GM12878 (cell line): ENCODE data around the gene NR1H4. TPM values are rescaled to one million over a fixed set of nuclear protein-coding genes. Genes with fewer than 3 reads are reported as not detected.

ENCODE experiments used
- ATAC-seq: fragments of 200-7000 bp; cut with Tn5 transposase; 3 replicates; pipeline ENCODE4 v1.9.1; 2020; ENCODE audit warnings: mild to moderate bottlenecking, moderate library complexity
- BruUV-seq: library from RNA; stranded (reverse); fragments of 400-500 nt; replicated peaks from 2 replicates; lab custom pipeline; 2021; lab: Mats Ljungman, UMichigan
- CTCF ChIA-PET: fragments of 300-600 bp; sonication (Branson Sonifier 250); formaldehyde crosslinking; extraction: SDS; loops from one replicate; lab custom pipeline; 2021; ENCODE audit warnings: inconsistent platforms; lab: Yijun Ruan, JAX
- POLR2A ChIA-PET: fragments of 350-600 bp; formaldehyde crosslinking; extraction: SDS; loops from one replicate; lab custom pipeline; 2021; ENCODE audit warnings: inconsistent platforms; lab: Charles Lee
- RAD21 ChIA-PET: fragments of 300-600 bp; sonication (Branson Sonifier 250); formaldehyde crosslinking; loops from one replicate; lab custom pipeline; 2023; ENCODE audit warnings: antibody characterized with exemption; ENCODE audit not compliant: unreplicated experiment; lab: Charles Lee
- SMC1A ChIA-PET: fragments of 300-600 bp; sonication (Branson Sonifier 250); formaldehyde crosslinking; loops from one replicate; lab custom pipeline; 2023; ENCODE audit not compliant: unreplicated experiment, uncharacterized antibody; lab: Charles Lee
- DNase-seq: peaks from one replicate; pipeline ENCODE4 v3.0.0-alpha.2; 2011; ENCODE audit warnings: low read depth, low spot score
- FAIRE-seq: peaks from 3 replicates; lab custom pipeline; 2011; peaks lifted over from hg19 to GRCh38; lab: Jason Lieb, UNC
- H2AFZ ChIP-seq: 2 replicates; pipeline ENCODE4 v1.6.0; 2011; ENCODE audit warnings: low read depth, low read length, control low read depth; ENCODE audit not compliant: control insufficient read depth
- H3K27ac ChIP-seq: 2 replicates; pipeline ENCODE4 v1.5.1; 2011; ENCODE audit warnings: control low read depth; ENCODE audit not compliant: control insufficient read depth, insufficient read depth
- H3K27me3 ChIP-seq, 2 experiments: replicated peaks in 1 of 2; 2 replicates each; pipeline versions ENCODE4 v1.6.0 to v1.6.1; 2011; ENCODE audit warnings: low read length in 1 of 2; ENCODE audit not compliant: control insufficient read depth in 2 of 2, insufficient read depth in 2 of 2
- H3K36me3 ChIP-seq, 2 experiments: 2 replicates each; pipeline ENCODE4 v1.5.1; 2011; ENCODE audit warnings: low read length in 1 of 2; ENCODE audit not compliant: control insufficient read depth in 2 of 2, insufficient read depth in 2 of 2
- H3K4me1 ChIP-seq: 2 replicates; pipeline ENCODE4 v1.6.1; 2011; ENCODE audit warnings: mild to moderate bottlenecking, low read length, moderate library complexity, mixed read lengths; ENCODE audit not compliant: control insufficient read depth, insufficient read depth
- H3K4me2 ChIP-seq: 2 replicates; pipeline ENCODE4 v1.6.0; 2011; ENCODE audit warnings: control low read depth; ENCODE audit not compliant: control insufficient read depth, insufficient read depth
- H3K4me3 ChIP-seq: fragments of 200-600 bp; sonication (generic); 2 replicates; pipeline ENCODE4 v1.5.1; 2016
- H3K79me2 ChIP-seq: 2 replicates; pipeline ENCODE4 v1.6.0; 2011; ENCODE audit warnings: low read length; ENCODE audit not compliant: control insufficient read depth, insufficient read depth
- H3K9ac ChIP-seq: 2 replicates; pipeline ENCODE4 v1.8.0; 2011; ENCODE audit warnings: low read length, control low read depth, mixed read lengths; ENCODE audit not compliant: control insufficient read depth, insufficient read depth
- H3K9me3 ChIP-seq: replicated peaks from 3 replicates; pipeline ENCODE4 v1.5.1; 2011; ENCODE audit warnings: mild to moderate bottlenecking, low read length; ENCODE audit not compliant: control insufficient read depth, insufficient read depth
- H4K20me1 ChIP-seq: 2 replicates; pipeline ENCODE4 v1.6.0; 2011; ENCODE audit not compliant: control insufficient read depth, insufficient read depth
- BMI1 ChIP-seq: fragments of 450-650 bp; IDR thresholded peaks from 2 replicates; pipeline ENCODE4 v1.6.1; 2016; ENCODE audit warnings: mild to moderate bottlenecking, moderate library complexity, borderline replicate concordance
- CBX3 ChIP-seq: fragments of 200-600 bp; sonication (generic); IDR thresholded peaks from 2 replicates; pipeline ENCODE4 v1.6.1; 2016; ENCODE audit warnings: low read depth, borderline replicate concordance
- DPF2 ChIP-seq: fragments of 450-650 bp; IDR thresholded peaks from 2 replicates; pipeline ENCODE4 v1.6.1; 2017; ENCODE audit warnings: mild to moderate bottlenecking
- HCFC1 ChIP-seq: fragments of 150-350 bp; IDR thresholded peaks from 2 replicates; pipeline ENCODE4 v1.6.1; 2014; ENCODE audit warnings: low read length
- IRF4 ChIP-seq: IDR thresholded peaks from 2 replicates; pipeline ENCODE4 v1.6.1; 2011; ENCODE audit warnings: low read depth, low read length
- NR2C2 ChIP-seq: IDR thresholded peaks from 2 replicates; pipeline ENCODE4 v1.6.1; 2011; ENCODE audit warnings: borderline replicate concordance, low read depth; ENCODE audit not compliant: control insufficient read depth, insufficient read length
- RELB ChIP-seq: fragments of 450-650 bp; IDR thresholded peaks from 2 replicates; pipeline ENCODE4 v1.6.1; 2017; ENCODE audit warnings: low read depth, mild to moderate bottlenecking, moderate library complexity
- SP1 ChIP-seq: IDR thresholded peaks from one replicate; pipeline ENCODE4 v1.6.1; 2011; ENCODE audit warnings: low read depth, low read length
- SREBF2 ChIP-seq: IDR thresholded peaks from 2 replicates; pipeline ENCODE4 v1.6.1; 2012; ENCODE audit warnings: mild to moderate bottlenecking, low read length
- ZNF592 ChIP-seq: fragments of 450-650 bp; IDR thresholded peaks from 2 replicates; pipeline ENCODE4 v1.6.1; 2017; ENCODE audit warnings: mild to moderate bottlenecking, moderate library complexity
- ZSCAN29 ChIP-seq: fragments of 450-650 bp; IDR thresholded peaks from 2 replicates; pipeline ENCODE4 v1.6.1; 2017; ENCODE audit warnings: mild to moderate bottlenecking, moderate library complexity
- ZZZ3 ChIP-seq: IDR thresholded peaks from 2 replicates; pipeline ENCODE4 v1.6.1; 2011; ENCODE audit warnings: low read depth; ENCODE audit not compliant: control insufficient read depth, insufficient read length
- WGBS: methylation state at CpG from one replicate; pipeline ENCODE4 v1.1.6; 2016; ENCODE audit warnings: low lambda C conversion rate; ENCODE audit not compliant: insufficient replicate concordance, insufficient coverage; ENCODE audit errors: missing lambda C conversion rate; 5-methylcytosine and 5-hydroxymethylcytosine counted together
- in situ Hi-C: fragments of 300-500 bp; cut with MboI; formaldehyde crosslinking; loops from 9 replicates; pipeline ENCODE4 v1.14.3; 2018; ENCODE audit warnings: mixed read lengths
- intact Hi-C: fragments of 100-400 bp; cut with micrococcal nuclease; formaldehyde crosslinking; loops from one replicate; pipeline ENCODE4 v1.14.2; 2022; ENCODE audit not compliant: unreplicated experiment
- polyA plus RNA-seq, 11 experiments: library from polyadenylated mRNA; depleted of rRNA in 4 of 11; unstranded in 6 of 11; stranded (reverse) in 5 of 11; fragments of >200 nt; fragmentation: Nextera tagmentation in 4 of 11; fragmentation: Illumina TruSeq in 1 of 11; extraction: Ambion mirVana in 4 of 11; extraction: Trizol in 1 of 11; gene quantifications; 1 replicate in 1 of 11; 2 replicates in 10 of 11; pipeline versions ENCODE4 v1.2.1 to v1.2.3, GENCODE V29; 2011 to 2016; ENCODE audit warnings: inconsistent platforms in 2 of 11, missing spikeins in 2 of 11, low read depth in 1 of 11
- total RNA-seq, 4 experiments: library from RNA; depleted of rRNA in 3 of 4; stranded (reverse); fragments of >200 nt in 3 of 4; fragmentation: Illumina TruSeq in 1 of 4; extraction: Trizol in 1 of 4; gene quantifications; 2 replicates each; pipeline versions ENCODE4 v1.2.1 to v1.2.3, GENCODE V29; 2013 to 2021
- TF ChIP-seq, protein P1 (sequence below): fragments of 450-650 bp; IDR thresholded peaks from 2 replicates; pipeline ENCODE4 v1.6.1; 2018; ENCODE audit warnings: borderline replicate concordance, mild to moderate bottlenecking; ENCODE audit not compliant: partially characterized antibody
- TF ChIP-seq, protein P2 (sequence below), 3 experiments: IDR thresholded peaks in 2 of 3; conservative IDR thresholded peaks in 1 of 3; 2 replicates each; pipeline ENCODE4 v1.5.1; 2011; ENCODE audit warnings: low read depth in 3 of 3, low read length in 3 of 3, mild to moderate bottlenecking in 3 of 3, control low read depth in 2 of 3, moderate library complexity in 2 of 3, inconsistent platforms in 1 of 3, mixed read lengths in 1 of 3; ENCODE audit not compliant: control insufficient read depth in 2 of 3, insufficient read depth in 1 of 3; ENCODE audit errors: extremely low read depth in 1 of 3

Gene NR1H4
- total and polyA plus RNA-seq, 10 of the 15 experiments (the other 5 are each of a cell fraction or from before 2014, with no cell fraction given): 0.04 TPM; not detected in 9

DNA sequence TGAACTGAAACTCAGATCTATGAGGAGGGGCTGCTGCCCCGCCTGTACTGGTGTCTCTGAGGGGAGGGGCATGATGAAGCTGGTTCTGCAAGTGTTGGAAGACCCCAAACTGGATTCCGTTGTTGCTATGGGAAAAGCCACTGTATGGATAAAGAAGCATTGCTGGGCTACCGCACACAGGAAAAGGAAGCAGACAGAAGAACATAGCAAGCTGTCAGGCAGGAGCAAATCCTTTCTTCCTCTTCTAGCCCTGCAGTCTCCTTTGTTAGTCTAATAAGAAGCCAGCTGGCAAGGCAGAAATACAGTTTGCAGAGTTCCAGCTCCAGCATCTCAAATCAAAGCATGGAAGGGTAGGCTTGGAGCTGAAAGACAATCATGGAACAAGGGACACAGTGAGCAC is 26.3 kb upstream of the NR1H4 start:
- intact Hi-C loops (no loop called here), in situ Hi-C loops (no loop called here)
- H4K20me1 ChIP-seq: no peaks in the 10 kb centered on the region
- H3K9ac ChIP-seq: no peak overlapping the region
- no peaks in the 10 kb centered on the region for H3K9me3 ChIP-seq
- no peak overlapping the region for H3K4me3 ChIP-seq
- BruUV-seq: no TSS peak
- POLR2A ChIA-PET: no interaction called here
- no peak overlapping the region for H2AFZ ChIP-seq
- no peaks in the 10 kb centered on the region for H3K36me3 ChIP-seq
- no peak for FAIRE-seq
- H3K4me1 ChIP-seq: no peaks in the 10 kb centered on the region
- peaks cover 0 to 2% of the 10 kb centered on the region in 2 experiments; a peak in 1 of 4 replicates for H3K27me3 ChIP-seq
- 33% methylated on average over 3 of the region's 3 CpGs for WGBS
- CTCF ChIA-PET: interaction anchor here (1.1 kb wide), 1 partner anchor 42 kb away, joined by 5 read pairs; no protein-coding TSS in a partner anchor
- H3K4me2 ChIP-seq: no peak overlapping the region
- no peak overlapping the region for H3K27ac ChIP-seq
- RAD21 ChIA-PET: no interaction called here
- no peaks in the 10 kb centered on the region for H3K79me2 ChIP-seq
- no peak for ATAC-seq
- no peak for DNase-seq
- SMC1A ChIA-PET: interaction anchor here (1.1 kb wide), 1 partner anchor 111 kb away, joined by 5 read pairs; no protein-coding TSS in a partner anchor
- TF ChIP-seq BMI1 (no peak), RELB (no peak), ZNF592 (no peak), SREBF2 (no peak), ZZZ3 (no peak), NR2C2 (no peak), DPF2 (no peak), HCFC1 (no peak), CBX3 (no peak), SP1 (no peak), ZSCAN29 (no peak), IRF4 (no peak)
- TF ChIP-seq, protein P1, sequence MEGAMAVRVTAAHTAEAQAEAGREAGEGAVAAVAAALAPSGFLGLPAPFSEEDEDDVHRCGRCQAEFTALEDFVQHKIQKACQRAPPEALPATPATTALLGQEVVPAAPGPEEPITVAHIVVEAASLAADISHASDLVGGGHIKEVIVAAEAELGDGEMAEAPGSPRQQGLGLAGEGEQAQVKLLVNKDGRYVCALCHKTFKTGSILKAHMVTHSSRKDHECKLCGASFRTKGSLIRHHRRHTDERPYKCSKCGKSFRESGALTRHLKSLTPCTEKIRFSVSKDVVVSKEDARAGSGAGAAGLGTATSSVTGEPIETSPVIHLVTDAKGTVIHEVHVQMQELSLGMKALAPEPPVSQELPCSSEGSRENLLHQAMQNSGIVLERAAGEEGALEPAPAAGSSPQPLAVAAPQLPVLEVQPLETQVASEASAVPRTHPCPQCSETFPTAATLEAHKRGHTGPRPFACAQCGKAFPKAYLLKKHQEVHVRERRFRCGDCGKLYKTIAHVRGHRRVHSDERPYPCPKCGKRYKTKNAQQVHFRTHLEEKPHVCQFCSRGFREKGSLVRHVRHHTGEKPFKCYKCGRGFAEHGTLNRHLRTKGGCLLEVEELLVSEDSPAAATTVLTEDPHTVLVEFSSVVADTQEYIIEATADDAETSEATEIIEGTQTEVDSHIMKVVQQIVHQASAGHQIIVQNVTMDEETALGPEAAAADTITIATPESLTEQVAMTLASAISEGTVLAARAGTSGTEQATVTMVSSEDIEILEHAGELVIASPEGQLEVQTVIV: no peak
- TF ChIP-seq, protein P2, sequence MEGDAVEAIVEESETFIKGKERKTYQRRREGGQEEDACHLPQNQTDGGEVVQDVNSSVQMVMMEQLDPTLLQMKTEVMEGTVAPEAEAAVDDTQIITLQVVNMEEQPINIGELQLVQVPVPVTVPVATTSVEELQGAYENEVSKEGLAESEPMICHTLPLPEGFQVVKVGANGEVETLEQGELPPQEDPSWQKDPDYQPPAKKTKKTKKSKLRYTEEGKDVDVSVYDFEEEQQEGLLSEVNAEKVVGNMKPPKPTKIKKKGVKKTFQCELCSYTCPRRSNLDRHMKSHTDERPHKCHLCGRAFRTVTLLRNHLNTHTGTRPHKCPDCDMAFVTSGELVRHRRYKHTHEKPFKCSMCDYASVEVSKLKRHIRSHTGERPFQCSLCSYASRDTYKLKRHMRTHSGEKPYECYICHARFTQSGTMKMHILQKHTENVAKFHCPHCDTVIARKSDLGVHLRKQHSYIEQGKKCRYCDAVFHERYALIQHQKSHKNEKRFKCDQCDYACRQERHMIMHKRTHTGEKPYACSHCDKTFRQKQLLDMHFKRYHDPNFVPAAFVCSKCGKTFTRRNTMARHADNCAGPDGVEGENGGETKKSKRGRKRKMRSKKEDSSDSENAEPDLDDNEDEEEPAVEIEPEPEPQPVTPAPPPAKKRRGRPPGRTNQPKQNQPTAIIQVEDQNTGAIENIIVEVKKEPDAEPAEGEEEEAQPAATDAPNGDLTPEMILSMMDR (IDR thresholded peaks at IDR 0.05 in 2 of 3, conservative IDR thresholded peaks at IDR 0.05 in 1 of 3; ENCODE audit: control insufficient read depth in 2 of 3, extremely low read depth in 1 of 3, insufficient read depth in 1 of 3, low read depth in 3 of 3, low read length in 3 of 3): no peak
